WI38 (cell line): Measurements from ENCODE around the gene RSRC1.

Source experiments
- H3K4me3 ChIP-seq: 2 replicates; pipeline ENCODE4 v1.5.1; 2011; ENCODE audit warnings: low read depth, mild to moderate bottlenecking, control low read depth, low read length
- TF ChIP-seq, protein P1 (sequence below): IDR thresholded peaks from 2 replicates; pipeline ENCODE4 v1.5.1; 2012; ENCODE audit warnings: low read depth, mild to moderate bottlenecking, control low read depth, low read length

Gene RSRC1

DNA sequence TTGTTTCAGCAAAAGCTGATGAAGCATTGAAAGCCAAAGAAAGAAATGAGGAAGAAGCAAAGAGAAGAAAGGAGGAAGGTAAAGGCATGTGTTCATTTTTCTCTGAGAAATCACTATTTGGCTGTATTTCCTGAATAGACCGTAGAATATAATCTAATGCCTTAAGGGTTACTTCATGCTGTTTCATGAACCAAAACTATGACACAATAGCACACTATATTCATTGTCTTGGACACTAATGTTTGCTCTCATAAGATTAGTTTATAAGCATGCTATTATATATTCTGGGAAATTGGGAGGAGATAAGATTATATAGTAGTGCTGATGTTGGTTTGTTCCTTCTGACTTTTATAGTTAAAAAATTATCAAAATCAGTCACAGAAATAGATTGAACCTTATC, 351.0 kb downstream of the RSRC1 start:
- no peak overlapping the region for H3K4me3 ChIP-seq
- TF ChIP-seq, protein P1, sequence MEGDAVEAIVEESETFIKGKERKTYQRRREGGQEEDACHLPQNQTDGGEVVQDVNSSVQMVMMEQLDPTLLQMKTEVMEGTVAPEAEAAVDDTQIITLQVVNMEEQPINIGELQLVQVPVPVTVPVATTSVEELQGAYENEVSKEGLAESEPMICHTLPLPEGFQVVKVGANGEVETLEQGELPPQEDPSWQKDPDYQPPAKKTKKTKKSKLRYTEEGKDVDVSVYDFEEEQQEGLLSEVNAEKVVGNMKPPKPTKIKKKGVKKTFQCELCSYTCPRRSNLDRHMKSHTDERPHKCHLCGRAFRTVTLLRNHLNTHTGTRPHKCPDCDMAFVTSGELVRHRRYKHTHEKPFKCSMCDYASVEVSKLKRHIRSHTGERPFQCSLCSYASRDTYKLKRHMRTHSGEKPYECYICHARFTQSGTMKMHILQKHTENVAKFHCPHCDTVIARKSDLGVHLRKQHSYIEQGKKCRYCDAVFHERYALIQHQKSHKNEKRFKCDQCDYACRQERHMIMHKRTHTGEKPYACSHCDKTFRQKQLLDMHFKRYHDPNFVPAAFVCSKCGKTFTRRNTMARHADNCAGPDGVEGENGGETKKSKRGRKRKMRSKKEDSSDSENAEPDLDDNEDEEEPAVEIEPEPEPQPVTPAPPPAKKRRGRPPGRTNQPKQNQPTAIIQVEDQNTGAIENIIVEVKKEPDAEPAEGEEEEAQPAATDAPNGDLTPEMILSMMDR = no peak

GRCh38 chr3:158463556-158463955, 353.7 kb downstream of the RSRC1 start:
- TF ChIP-seq, protein P1 = no peak
- no peak overlapping the region for H3K4me3 ChIP-seq

DNA sequence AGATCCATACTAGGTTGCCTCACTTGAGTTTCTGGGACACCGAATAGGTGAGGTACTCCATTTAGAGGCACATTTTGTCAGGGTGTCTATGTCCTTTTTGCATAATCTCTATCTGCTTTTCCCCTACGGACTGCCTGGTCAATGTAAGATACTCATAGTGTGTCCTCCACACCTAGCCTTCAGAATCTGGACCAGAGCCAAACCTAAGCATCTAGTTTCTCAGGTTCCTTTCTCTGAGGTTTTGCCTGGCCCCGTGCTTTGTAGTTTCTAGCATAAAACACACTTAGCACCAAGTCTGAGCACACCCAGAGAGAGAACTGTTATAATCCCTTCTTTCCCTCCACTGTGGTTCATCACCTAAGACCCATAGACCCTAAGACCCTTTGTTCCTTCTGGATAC, 355.2 kb downstream of the RSRC1 start:
- TF ChIP-seq, protein P1 = no peak

GRCh38 chr3:158470944-158471638, 361.2 kb downstream of the RSRC1 start:
- H3K4me3 ChIP-seq = no peak overlapping the region
- TF ChIP-seq, protein P1 = no peak

More for the DNA sequence above, 355.2 kb downstream of the RSRC1 start:
- H3K4me3 ChIP-seq = no peak overlapping the region

DNA sequence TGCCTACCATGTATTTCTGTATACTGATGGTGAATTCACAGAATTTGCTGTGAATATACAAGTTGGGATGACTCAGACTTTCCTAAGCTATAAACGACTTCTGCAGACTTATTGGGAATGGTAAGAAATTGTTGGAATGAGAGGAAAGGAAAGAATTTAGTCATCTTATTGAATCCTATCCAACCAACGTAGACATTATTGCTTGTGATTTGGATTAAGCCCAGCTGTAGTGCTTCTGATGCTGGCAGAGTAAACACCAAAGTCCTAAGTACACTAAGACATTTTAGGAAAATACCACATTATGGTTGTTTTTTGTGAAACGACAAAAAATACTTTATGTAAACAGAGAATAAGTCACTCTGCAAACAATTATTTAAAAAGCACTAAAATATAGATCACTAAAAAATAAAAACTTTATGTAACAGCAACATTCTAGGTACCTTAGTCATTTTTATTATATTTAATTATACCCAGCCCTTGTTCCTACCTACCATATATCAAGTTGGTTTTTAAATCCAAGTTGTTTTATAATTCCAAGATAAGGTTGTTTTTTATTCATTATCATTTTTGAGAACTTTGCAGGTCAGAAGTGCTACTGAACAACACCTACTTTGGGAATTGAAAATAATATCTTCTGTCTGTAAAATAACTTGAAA, 361.9 kb downstream of the RSRC1 start:
- TF ChIP-seq, protein P1 = no peak
- no peak overlapping the region for H3K4me3 ChIP-seq

GRCh38 chr3:158479051-158479450, 369.2 kb downstream of the RSRC1 start:
- no peak overlapping the region for H3K4me3 ChIP-seq
- TF ChIP-seq, protein P1 = no peak

DNA sequence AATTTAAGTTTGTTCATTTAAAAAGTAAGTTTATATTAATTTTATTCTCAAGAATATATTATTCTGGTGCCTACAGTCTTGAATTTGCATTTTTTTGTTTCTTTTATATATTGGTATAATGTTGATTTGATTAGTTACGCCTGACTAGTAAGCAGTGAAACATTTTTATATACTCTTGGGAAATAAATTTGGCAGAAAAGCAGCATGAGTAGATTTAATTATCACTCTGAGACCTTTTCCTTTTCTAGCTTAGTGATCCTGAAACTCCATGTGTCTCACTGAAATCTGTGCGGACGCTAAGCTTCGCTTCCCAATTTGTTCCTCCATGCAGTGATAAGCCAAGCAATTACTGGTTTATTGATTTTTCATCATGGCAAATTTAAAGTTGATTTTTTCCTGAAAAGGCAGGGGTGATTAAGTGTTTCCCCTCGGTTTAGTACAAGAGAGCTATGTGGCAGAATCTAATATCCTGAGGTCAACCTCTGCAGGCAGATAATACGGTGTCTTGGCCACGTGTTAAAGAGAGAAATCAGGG, 373.9 kb downstream of the RSRC1 start:
- H3K4me3 ChIP-seq = no peak overlapping the region
- TF ChIP-seq, protein P1 = no peak
